Mesenchymal stem cell (in vitro differentiated cells and primary cell): ENCODE results near the gene MAP3K6. TPM values are rescaled to one million over a fixed set of nuclear protein-coding genes. Genes with fewer than 3 reads are reported as not detected.

Experiments
- small RNA-seq: library from polyadenylated mRNA; stranded (forward); fragments of <200 nt; extraction: miRNeasy Mini kit (QIAGEN cat#:217004); gene quantifications from one replicate; pipeline ENCODE3, GENCODE V24; 2013; ENCODE audit warnings: low read depth

The MAP3K6 gene

Small RNA genes lying within 50 kb of the gene (small RNA-seq; reads per million reads assigned to genes)
- gene RNU6-48P, result not detected
